GM18511 (cell line): ENCODE data around the gene KLKB1.
"Not testable (repeated sequence)": the region's sequence is repeated elsewhere in the genome, so short reads cannot be mapped to it uniquely, and the experiment has no call there.

Experiments used
- ATAC-seq: cut with Tn5 transposase; IDR thresholded peaks from one replicate; pipeline ENCODE4 v1.9.1; 2021; ENCODE audit warnings: mild to moderate bottlenecking, moderate library complexity; ENCODE audit not compliant: unreplicated experiment

Gene KLKB1

DNA sequence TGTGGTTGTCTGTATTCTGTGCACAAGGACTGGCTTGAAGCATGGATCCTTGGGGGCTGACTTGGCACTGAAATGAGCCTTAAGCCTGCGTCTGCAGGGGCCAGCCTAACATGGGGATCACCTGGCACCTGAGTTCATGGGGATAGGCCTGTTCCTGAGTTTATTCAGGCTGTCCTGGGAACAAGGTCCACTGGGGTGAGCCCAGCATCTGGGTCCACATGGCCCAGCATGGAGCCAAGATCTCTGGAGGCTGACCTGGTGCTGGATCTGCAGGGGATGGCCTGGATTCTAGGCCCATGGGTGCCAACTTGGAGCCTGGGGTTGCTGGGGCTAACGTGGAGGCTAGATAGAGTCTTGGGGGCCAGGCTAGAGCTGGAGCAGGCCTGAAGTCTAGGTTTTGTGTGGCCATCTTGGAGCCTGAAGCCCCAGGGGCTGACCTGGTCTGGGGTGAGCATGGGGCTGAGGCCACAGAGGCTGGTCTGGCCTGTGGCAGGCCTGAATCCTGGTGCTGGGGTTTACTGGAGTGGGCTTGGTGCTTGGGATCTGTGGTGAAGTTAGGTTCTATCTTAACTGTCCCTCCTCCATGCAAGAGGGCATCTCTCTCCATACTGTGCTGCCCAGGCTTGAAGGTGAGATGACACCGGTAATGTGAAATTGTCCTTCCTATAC is 652 bp upstream of the KLKB1 start:
- ATAC-seq, result no peak

DNA sequence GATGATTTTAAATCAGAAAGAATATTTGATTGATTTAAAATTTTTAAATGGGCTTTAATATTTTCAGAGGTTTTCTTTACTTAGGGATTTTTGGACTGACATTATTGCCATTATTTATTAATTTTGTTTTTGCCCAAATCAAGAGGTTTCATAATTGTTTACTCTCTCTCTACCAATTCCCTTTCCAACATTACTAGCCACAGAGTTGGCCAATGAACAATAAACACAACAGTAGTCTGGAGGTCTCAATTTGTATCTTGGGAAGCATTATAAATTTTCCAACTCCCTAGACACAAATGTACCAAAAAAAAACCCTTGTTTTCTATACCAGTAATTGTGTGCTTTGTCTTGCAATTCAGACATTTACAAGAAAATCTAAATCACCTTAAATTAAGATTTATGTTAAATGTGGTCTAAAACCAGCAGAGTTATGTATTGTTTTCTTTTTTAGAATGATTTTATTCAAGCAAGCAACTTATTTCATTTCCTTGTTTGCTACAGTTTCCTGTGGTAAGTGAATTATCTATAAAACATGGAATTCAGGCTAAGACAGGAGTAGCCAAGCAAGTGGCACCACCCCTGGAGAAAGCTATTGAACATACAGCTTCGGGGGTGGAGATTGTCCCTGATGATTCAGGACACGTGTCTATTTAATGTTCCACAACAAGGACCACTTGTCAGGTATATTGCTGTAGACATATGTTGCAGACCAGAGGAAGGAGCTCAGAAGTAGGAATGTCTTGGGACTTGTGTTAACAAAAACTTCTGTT is 622 bp downstream of the KLKB1 start:
- no peak for ATAC-seq

DNA sequence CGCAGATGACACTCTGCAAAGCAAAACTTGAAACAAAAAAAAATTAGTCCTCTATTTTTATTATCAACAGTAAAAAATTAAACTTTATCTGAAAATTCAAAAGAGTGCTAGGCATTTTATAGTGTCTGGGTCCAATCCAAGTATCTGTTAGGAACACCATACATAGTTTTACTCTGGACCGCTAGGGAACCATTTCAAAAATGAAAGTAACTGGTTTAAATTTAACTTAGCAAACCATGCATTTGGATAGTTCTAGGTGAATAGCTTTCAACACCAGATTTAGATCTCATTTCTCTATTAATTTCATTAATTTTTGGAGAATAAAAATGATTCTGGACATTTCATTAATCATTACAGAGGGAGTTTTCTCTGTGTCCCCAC is 1.2 kb downstream of the KLKB1 start:
- no peak for ATAC-seq

DNA sequence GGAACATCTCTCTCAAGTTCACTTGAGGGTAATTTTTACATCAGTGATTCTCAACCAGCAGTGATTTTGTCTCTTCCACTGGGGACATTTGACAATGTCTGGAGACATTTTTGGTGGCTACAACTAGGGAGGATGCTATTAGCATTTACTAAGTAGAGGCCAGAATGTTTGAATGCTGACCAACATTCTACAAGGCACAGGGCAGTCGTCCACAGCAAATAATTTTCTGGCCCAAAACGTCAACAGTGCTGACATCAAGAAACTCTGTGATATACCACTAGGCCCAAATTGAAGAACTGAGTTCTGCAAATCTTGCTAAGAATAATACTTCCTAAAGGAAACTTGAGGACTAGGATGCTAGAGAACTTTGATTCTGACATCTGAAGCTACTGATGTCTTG is 7.1 kb downstream of the KLKB1 start:
- ATAC-seq, result no peak

DNA sequence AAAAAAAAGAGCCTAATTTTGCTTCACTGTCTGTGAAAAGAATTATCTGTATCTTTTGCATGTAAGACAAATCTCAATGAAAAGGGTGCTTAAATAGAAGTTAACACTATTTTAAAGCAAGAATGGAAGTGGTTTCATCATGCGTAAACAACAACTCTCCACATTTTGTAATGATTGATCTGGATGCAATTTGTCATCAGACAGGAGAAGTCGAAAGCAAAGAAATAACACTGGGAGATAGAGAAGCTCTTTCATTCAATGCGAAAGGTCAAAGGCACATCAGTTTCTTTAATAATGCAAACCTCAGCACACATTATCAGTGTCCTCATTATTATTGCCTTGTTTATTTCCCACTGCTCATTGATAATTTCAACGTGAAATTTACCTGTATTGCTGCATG is 8.8 kb downstream of the KLKB1 start:
- ATAC-seq, result no peak

DNA sequence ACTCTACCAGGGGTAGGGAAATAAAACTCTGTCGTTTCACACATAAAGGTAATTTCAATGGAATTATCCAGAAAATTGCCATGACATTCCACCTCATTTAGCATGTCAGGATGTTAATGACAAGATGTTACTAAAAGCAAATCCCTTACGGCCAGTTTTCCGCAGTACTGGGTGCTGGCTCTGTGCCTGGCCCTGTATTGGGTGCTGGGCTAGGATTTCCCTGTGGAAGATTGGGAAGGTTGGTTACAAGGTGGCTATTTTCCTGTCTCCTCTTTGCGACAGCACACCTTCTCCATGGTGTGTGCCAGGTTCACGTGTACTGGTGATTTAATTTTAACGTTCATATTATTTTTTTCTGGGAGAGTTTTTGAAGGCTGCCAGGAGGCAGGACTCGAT is 13.1 kb downstream of the KLKB1 start:
- ATAC-seq, result no peak

DNA sequence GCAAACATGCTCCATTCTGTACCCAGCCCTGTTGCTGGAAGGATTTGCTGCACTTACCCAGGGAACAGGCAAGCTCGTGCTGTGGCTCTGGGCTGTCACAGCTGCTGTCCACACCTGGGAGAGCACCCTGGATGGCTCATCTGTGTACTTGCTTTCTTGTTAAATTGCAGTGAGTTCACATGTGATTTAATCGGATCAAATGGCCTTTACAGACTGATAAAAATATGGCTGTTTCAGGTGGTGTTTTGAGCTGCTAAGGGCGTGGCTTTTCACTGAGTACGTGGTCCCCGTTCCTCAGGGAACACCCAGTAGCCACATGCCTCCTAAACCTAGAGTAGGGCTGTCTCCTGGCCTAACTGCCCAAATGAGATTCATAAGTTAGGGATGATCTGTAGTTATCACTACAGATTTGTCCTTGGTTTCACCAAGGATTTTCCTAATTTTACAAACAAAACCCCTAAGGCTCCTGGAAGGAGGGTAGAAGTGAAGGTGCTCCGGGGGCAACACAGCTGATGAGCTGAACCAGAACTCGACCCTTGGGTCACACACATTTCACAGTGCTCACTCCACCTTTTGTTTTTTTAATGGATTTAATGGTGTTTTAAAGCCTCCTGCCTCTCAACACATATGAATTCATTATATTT is 13.7 kb downstream of the KLKB1 start:
- ATAC-seq, result no peak

DNA sequence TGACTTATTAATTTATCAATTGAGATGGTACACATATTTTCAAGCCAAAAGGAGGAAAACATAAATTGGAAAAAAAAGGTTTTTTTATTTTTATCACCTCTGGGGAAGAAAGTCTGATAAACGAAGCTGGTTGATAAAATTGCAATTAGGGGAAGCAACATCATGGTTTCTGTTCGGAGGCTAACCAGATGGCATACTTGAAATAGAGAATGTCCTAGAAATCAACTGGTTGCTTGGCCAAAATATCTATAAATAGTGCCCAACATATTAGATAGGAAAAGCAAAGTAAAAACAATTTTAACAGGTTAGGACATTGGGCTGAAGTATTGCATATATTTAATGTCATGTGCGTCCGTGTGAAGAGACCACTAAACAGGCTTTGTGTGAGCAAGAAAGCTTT is 14.3 kb downstream of the KLKB1 start:
- no peak for ATAC-seq

DNA sequence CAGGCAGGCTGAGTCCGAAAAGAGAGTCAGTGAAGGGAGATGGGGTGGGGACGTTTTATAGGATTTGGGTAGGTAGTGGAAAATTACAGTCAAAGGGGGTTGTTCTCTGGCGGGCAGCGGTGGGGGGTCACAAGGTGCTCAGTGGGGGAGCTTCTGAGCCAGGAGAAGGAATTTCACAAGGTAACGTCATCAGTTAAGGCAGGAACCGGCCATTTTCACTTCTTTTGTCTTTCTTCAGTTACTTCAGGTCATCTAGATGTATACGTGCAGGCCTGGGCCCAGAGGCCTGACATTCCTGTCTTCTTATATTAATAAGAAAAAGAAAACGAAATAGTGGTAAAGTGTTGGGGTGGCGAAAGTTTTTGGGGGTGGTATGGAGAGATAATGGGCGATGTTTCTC is 14.7 kb downstream of the KLKB1 start:
- ATAC-seq, result not testable (repeated sequence)

DNA sequence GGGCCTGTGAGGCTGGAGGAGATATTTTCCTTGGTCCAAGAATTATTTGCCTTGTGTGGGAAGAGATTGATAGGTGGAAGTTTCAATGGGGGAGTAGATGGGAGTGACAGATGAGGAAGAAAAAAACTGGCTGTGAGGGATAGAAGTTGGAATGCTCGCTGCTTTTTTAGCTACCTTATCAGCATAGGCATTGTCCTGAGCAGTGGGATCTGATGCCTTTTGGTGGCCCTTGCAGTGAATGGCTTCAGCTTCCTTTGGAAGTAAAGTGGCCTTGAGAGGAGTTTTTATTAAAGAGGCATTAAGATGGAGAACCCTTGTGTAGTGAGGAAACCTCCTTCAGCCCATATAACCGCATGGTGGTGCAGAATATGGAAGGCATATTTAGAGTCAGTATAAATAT is 16.0 kb downstream of the KLKB1 start:
- ATAC-seq, result no peak

DNA sequence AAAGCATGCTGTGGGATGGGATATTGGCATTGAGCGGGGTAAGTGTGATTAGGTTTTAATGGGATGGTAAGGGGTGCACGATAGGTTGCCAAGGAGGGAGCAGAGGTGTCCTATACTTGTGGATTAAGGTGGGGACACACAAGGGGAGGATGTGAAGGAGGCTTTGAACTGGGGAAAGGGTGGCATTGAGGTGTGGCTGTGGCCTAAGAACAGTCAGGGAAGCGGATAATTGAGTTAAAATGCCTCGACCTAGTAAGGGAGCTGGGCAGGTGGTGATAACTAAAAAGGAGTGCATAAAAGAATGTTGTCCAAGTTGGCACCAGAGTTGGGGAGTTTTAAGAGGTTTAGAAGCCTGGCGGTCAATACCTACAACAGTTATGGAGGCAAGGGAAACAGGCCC is 17.5 kb downstream of the KLKB1 start:
- no peak for ATAC-seq

DNA sequence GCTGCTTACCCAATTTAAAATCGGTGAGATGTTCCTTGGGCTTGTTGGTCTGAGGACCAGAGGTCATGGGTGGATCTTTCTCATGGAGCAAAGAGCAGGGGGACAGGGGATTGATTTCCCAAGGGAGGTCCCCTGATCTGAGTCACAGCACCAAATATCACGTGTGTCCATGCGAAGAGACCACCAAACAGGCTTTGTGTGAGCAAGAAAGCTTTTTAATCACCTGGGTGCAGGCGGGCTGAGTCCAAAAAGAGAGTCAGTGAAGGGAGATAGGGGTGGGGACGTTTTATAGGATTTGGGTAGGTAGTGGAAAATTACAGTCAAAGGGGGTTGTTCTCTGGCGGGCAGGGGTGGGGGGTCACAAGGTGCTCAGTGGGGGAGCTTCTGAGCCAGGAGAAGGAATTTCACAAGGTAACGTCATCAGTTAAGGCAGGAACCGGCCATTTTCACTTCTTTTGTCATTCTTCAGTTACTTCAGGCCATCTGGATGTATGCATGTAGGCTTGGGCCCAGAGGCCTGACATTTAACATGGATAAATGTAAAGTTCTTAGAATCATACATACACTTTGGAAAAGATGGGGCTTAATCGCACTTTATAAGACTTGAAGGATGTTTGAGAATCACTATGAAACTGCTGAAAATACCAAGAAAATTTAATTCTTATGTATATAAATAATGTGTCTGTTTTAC is 19.9 kb downstream of the KLKB1 start:
- not testable (repeated sequence) for ATAC-seq

DNA sequence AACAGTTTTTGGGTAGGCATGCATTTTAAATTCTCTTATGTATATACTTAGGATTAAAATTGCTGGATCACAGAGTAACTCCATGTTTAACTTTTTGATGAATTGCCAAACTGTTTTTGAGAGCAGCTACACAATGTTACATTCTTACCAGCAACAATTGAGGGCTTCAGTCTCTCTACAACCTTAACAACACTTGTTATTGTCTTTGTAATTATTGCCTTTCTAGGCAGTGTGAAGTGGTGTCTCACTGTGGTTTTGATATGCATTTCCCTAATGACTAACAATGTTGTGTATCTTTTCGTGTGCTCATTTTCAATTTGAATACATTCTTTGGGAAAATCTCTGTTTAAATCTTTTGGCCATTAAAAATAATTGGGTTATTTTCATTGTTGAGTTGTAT is 21.3 kb downstream of the KLKB1 start:
- ATAC-seq, result no peak

DNA sequence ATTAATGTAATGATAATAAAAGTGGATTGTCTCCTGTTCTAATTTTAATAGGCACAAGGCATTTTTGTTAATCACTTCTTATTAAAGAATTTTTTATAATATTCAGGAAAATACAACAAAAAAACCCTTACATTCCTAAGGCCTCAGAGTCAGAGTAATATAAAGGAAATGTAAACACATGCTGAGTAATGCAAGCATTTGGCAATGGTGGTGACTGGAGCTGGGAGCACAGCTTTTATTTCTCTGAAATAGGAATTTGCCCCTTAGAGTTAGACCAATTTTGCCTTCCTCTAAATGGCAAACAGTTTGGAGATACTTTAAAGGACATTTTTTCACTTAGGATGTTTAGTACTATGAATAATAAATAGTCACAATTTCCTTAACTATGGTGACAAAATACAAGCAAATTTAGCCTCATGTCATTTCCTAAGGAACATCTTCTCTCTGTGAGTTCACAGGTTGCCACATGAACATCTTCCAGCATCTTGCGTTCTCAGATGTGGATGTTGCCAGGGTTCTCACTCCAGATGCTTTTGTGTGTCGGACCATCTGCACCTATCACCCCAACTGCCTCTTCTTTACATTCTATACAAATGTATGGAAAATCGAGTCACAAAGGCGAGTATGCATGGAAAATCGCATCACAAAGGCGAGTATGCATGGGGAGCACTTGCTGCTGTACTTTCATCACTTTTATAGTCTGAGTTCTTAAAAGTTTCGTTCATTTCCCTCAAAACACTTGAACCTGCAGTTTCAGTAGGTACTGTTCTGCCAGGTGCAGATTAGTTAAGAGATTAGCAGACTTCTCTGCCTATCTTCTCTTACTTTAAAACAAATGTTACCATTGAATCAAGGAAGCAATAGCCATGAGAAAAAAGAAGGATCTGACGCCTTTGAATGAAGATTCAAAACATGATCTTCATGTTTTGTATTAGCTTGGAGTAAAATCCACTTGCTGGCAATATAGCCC is 22.8 kb downstream of the KLKB1 start:
- ATAC-seq, result no peak

DNA sequence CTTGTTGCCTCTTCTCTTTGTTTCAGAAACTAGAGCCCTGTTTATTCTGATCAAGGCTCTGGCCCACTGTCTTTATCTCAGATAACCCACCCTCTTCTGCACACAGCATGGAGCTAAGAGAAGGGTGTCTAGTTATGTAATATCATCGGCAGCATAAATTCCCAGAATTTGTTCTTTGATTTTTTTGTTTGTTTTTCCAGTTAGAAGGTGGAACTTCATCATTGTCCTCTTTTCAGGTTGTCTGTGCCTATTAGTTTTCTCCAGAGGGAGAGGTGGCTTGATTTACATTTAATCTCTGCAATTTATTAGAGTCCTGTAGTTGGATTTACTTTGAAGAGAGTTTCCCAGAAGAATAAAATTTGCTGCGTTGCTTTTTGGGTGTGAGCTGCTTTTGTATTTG is 23.5 kb downstream of the KLKB1 start:
- no peak for ATAC-seq

DNA sequence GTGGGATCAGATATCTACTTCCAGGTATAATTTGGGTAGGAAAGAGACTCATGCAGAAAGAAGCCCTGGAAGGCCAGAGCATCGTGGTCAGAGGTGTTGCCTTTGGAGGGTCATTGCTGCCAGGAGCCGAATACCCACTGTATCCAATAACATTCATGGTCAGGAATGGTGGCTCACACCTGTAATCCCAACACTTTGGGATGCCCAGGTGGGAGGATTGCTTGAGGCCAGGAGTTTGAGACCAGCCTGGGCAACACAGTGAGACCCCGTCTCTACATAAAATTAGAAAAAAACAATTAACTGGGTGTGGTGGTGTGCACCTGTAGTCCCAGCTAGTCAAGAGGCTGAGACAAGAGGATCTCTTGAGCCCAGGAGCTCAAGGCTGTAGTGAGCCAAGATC is 27.8 kb downstream of the KLKB1 start:
- no peak for ATAC-seq

DNA sequence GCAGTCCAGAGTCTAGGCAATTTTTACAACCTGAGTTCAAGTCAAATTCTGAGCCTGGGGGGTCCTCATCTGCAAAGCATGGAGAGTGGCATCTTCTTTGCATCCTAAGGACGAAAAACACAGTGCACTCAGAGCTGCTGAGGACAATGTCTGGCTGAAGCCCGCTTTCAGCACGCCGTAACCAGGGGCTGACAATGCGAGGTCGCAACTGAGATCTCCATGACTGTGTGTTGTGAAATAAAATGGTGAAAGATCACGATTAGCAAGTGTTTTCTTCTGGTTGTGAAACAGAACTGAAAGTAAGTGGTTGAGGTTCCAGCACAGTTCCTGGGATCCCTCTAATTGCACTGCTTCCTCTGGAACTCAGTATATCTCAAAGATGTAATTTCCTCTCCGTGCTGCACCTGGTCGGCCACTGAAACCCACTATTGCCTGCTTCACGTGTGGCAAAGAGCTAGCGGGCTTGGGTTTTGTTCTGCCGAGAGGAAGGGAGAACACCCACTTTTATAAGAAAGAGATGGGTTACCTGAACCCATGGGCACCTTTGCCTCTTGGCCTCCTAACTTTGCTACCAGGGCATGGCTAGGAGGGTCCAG is 31.0 kb downstream of the KLKB1 start:
- no peak for ATAC-seq

DNA sequence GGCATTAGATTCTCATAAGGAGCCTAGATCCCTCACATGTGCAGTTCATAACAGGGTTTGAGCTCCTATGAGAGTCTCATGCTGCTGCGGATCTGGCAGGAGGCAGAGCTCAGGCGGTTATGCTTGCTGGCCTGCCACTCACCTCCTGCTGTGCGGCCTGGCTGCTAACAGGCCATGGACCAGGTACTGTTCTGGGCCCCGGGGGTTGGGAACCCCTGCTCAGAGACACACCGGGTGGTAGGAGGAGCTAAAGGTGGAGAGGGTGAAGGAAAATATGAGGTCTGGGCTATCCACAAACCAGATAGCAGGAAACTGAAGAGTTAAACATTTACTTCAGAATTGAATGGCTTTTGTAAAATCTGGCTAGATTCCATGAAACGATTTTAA is 32.8 kb downstream of the KLKB1 start:
- no peak for ATAC-seq

DNA sequence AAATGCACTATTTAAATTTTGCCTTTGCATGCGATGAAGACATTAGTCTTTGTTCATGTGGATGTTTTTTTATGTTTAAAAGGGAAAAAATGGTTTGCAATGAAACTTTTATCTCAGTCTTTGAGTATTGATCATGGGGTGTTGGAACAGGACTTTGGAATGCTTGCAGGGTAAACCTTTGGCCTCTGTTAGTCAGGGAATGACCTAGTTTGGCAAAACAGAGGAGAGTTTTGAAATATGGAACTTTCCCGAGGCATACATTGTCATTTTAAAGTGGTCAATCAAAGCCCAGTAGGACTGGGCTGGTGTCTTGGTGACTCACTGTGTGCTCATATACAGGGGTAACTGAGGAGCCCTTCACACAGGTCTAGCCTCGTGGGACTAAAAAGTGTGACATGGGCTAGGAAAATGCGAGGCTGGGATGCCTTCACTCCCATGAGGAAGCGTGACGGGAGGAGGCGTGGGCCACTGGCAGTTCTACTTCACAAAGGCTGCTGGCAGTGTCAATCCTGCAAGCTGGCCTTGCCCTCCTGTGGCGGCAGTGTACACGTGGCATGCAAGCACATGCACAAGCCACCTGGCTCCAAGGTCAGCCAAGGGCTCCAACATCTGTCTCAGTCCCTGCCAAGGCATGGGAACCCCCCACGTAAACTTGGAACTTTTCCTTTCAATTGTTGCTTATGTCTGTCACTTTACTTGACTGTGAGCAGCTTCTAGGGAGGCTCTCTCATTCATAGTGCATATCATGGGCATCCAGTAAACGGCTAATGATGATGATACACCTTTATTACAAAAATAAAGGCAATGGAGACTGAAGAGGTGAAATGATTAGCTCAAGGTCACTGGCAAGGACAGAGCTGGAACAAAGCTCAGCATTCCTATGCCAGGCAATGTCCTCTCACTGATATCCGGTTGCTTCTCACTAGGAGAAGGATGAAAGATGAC is 33.5 kb downstream of the KLKB1 start:
- ATAC-seq, result no peak
